Erythroblast (primary cell): ENCODE data around the gene ACTR10.

ENCODE experiments used
- GATA1 ChIP-seq: IDR thresholded peaks from 2 replicates; pipeline ENCODE4 v1.6.1; 2011; ENCODE audit warnings: low read depth, mild to moderate bottlenecking, control low read depth, low read length, moderate library complexity
- POLR2A ChIP-seq: IDR thresholded peaks from 2 replicates; pipeline ENCODE4 v1.6.1; 2011; ENCODE audit warnings: mild to moderate bottlenecking, low read length

GRCh38 chr14:58239244-58240195 is 39.6 kb downstream of the ACTR10 start:
- no peak for TF ChIP-seq POLR2A
- no peak for TF ChIP-seq GATA1
